T-helper 22 cell (primary cell): ENCODE data around the gene FHOD3.

Experiments used
- DNase-seq: peaks from one replicate; pipeline ENCODE4 v3.0.0-alpha.2; 2020; ENCODE audit warnings: low read depth

FHOD3 gene

DNA sequence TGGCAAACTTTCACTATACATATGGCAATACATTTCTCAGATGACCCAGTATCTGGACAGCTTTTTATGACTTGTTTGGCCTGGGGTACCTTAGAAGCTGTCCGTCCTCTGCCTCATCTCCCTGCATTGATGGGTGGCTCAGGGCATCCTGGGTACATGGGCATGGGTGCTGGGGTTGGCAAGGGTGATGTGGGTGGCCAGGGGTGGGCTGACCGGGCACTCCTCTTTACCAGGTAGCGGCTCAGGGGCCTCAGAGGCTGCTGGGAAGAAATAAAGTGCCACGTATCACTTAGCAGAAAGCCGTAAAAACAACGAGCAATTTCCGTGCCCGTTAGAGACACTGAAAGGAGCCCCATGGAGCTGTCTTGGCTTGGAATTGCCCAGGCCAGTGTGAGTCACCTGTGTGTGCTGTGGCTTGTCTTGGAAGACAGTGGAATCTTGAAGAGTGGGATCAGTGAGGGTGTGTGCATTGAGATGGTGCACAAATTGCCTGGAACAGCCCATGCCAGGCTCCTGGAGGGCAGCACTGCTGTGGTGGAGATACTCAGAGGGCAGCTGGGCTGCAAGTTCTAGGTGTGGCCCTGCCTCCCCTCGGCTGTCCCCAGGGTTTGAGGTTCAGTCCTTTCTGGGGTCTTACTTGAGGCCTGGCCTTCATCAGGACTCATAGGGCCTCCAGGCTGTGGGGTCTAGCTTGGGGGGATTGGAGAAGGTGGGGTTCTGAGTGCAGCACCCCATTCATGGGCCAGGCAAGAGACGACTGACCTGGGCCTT, 88.8 kb downstream of the FHOD3 start:
- DNase-seq: no peak

DNA sequence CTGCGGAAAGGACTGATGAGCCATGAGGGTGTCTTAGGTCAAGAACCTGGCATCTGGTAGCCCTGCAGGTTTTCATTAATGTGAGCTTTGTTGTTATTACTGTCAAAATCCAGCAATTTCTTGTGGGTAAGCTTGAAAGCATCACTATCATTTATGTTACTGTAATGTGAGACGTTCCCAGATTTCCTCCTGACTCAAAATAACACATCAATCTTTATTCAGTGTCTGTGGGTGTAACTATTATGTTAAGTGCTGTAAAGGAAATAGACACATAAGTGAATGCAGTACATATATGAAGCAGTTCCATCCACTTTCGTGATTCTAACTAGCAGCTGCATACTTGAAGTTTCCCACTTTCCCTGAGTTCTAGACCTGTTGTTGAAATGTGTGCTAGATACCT, 89.8 kb downstream of the FHOD3 start:
- no peak for DNase-seq

DNA sequence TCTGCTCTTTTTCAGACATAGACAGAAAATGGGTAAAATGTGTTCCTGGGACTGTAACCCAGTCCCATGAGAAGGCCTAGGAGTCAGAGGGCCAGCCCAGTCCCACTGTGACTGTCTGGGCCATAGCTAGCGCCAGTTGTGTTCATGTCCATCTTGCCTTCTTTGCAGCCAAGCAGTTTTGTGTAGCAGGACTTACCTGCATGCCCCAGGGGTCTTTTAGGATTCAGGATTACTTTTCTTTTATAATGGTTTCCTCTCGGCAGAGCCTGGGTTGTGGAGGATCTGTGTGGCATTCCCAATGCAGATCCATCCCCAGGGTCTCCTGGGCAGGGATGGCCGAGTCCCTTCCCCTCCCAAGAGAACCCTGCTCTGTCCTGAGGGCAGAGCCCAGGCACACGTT, 90.8 kb downstream of the FHOD3 start:
- DNase-seq: no peak

DNA sequence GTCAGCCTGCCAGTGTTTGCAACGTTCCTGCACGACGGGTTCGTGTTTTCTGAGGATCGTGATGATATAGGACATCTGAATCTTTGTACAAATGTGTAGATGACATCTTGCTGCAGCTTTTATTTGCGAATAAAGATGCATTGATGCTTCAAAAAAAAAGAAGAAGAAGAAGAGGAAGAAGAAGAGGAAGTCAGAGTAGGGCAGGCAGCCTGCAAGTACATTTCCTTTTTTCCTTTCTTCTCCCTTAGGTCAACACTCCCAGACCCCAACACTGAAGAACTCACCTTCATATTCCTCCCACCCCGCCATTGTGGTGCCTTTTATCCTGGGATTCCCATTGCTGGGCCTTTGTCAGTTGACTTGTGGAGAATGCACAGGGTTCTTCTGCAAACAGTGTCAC, 91.5 kb downstream of the FHOD3 start:
- no peak for DNase-seq

DNA sequence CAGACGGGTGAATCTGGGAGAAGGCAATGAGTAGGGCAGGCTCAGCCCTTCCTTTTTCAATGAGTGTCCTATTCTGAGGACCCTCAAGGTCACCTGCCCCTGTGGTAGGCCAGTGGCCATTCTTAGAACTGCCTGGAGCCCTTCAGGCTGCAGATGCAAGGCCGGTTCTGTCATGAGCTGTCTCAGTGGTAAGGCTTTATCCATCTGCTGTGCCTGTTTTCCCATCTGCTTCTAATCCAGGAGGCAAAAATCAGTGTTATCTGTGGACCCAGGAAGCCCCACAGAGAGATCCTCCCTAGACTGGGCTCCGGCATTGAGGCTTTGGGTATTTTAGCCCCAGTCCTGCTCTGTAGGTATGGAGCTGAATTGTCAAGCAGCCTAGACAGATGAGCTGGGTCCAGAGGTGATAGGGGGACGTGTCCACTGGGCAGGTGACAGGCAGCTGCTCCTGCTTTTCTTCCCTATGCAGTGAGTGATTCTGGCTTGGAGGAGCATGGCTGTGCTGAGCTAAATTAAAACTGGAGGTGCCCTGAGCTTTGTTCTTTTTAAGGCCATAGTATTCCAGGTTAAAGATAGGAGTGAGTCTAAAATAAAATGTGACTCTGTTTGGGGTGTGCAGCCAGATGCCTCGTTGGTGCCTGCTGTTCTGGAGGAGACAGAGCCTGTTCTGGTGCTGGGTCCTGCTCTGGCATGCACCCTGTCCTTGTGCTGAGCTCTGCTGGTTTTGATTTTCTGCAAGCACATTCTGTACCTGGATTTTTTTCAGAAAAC, 92.5 kb downstream of the FHOD3 start:
- no peak for DNase-seq

DNA sequence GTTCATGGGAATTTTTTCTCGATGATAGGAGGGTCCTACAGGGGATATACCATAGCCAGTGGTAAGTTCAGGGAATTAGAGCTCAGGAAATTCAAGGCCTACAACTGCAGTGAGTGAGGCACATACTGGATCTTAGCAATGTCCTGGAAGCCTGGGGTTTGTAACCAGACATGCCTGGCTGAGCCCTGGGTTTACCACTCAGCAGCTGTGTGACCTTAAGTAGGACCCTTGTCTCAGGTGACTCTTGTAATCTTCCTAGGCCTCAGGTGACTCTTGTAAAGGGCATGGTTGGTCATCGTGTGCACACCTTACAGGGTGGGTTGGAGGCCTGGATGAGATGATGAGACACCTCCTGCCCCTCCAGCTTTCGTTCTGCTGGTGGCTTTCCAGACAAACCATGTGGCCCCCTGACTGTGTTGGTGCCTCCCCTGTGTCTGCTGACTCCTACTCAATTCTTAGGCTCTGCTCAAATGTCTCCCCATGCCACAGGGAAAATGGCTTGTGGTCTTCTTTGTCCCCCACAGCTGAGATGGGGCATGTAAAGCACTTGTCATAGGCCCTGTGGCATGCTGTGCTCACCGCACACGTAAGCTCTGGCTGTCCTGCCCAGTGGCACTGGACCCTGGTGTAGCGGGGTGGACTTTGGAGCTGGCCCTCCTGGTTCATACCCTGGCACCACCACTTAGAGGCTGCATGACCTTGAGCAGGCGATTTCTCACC, 94.1 kb downstream of the FHOD3 start:
- DNase-seq: no peak

DNA sequence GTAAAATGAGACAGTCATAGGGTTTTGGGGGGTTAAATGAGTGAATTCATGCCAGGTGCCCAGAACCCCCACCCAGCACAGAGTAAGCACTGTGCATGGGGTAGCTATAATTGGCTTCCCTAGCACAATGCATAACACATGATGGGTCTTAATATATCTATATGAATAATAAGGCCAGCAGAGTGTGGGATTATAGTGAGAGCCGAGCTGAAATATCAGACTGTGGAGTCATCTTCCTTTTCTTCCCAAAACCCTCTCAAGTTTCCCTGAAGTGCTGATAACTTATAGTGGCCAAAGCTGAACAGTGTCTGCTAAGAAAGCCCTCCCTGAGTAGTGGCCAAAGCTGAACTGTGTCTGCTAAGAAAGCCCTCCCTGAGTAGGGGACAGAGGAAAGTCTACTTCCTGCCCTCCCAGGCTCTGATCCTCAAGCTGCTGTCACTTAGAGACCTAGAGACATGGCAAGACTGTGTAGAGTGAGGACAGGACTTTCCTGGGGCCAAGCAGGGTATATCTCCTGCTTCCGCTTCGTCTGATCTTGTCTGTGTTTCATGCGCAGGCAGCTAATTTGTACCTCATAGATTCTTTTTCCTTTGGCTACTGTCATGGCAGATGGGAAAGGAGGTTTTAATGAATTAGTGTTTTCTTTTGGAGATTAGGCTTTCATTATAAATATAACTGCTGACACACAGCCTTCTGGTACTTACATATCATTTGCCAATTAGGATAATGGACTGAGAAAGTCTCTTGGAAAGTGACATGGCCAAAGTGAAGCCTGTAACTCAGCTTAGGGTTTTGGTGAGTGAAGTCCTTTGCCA, 94.9 kb downstream of the FHOD3 start:
- DNase-seq: no peak

DNA sequence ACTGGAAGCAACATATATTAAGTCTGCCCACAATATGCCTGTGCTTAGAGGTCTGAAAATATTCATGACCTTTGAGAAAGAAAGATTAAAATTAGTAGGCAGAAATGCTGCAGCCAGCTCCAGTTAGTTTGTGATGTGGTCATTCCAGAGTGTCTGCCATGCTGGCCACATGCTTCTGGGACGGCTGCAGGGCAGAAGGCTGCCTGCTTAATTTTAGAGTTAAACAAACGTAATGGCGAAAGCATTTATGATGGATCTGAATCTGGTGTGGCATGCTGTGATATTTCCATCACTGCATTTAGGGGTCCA, 95.4 kb downstream of the FHOD3 start:
- DNase-seq: no peak

DNA sequence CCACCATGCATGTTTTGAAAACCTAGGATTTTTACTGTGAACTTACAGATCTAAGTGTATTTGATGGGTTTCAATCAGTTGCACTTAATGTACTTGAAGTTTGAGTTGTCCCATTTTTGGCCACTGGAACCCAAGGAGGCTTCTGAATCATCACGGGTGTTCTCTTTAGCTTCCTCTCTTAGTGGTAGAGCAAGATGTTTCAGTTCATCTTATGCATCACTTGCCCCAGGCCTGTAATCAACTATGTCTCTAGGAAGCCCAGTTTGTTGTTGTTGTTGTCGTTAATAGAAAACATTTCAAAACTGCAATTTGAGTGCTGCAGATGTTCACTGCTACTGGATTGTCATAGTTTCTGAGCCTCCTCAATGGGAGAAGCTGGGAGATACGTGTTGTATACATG, 97.0 kb downstream of the FHOD3 start:
- DNase-seq: no peak

DNA sequence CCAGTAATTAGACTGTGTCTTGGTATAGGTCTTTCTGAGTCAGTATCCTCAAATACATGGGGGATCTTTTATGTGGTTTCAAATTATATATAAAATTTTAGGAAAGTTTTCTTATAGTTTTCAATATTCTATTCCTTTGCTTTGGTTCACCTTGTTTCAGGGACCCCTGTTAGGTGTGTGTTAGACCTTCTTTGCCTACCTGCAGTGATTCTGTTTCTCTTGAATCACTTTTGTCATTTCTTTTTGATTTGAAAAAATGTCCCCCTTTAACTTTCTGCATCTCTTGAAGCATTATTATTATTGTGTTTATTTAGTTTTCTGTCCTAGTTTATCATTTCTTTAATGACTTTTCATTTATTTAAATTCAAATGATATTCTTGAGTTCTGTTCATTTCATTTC, 98.7 kb downstream of the FHOD3 start:
- DNase-seq: no peak

DNA sequence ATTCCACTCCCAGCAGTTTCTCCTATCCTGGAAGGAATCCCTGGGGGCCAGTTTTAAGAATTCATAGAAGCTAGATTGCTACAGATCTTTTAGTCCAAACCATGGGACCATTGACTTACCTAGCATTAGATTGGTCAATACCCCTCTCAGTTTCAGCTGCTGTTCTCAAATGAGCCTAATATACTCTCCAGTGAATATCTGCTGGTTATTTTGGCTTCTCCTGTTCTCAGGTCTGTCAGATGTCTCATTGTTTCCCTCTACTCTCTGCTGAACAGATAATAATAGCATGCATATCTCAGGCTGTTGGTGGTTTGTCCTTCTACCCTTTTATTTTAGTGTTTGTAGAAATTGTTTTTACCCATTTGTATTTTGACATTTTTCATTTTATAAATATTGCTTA, 99.5 kb downstream of the FHOD3 start:
- DNase-seq: no peak

DNA sequence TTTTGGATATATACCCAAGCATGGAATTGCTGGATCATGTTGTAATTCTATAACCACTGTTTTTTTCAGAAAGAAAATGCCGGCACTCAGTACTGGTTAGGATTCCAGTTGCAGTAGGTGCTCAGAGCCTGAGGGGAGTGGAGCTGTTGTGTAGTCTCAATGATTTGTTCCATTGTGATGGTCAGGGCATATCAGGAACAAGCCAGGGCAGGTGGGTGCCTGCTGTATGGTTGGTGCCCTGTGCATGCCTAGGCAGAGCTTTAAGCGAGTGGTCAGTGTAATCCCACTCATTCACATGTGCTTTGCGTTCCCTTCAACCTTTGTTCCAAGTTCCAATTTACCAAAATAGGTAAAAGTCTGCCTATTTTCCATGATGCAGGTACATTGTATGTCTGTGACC, 100.9 kb downstream of the FHOD3 start:
- DNase-seq: no peak

DNA sequence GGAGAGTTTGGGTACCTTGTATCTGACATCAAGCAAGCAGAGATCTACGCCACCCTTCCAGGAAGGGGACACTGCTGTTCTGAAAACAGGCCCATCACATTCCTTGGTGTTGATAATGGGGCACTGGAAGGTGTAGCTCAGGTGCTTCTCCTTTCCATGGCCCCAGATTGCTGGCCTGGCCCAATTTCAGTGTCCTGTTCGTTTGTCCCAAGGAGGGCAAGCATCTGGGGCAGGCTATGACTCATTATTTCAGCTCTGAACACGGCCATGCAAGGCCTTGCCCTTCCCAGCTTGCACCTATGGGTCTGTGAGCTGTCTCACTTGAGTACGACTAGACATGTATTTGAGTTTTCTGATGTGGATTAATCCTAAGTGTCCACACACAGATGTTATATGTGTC, 101.5 kb downstream of the FHOD3 start:
- no peak for DNase-seq

DNA sequence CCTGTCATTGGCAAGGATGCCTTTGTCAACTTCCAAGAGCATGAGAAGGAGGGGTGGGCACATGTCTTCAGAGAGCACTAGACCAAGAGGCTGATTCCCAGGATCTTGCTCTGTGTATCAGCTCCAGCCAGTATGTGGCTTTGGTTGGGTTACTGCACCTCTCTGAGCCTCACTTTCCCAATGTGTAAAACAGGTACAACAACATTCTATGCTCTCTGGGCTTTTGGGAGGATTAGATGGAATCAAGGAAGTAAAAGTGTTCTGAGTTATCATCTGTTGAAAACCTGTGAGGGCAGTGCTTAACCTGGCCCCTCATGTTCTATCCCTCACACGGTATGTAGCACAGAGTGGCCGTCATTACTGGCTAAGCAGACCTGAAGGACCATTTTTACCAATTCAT, 103.9 kb downstream of the FHOD3 start:
- DNase-seq: no peak

DNA sequence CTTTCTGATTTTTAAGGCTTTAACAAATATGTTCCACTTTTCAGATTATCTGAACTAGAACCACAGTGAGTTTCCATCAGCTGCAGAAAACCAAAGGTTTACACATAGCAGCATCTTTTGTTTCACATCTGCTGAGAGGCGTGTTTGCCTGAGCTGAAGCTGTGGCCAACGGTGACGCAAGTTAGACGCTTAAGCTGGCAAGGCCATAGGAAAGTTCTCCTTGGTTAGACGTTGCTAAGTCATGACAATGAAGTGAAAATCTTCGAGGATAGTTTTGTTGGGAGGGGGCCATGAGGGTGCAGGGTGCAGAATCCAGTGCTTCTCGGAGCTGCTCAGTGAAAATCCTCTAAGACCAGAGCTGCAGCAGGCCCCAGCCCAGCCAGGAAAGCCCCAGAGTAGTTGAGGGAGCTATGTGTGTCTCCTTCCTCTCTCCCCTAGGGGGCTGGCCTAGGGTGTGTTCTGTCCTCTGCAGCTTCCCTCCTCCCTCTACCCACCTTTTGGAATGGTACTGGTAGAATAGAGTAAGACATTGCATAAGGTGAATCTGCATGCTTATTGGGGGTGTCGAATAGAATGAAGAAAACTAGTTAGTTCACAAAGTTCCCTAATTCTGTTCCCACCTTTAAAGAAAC, 105.4 kb downstream of the FHOD3 start:
- DNase-seq: no peak

DNA sequence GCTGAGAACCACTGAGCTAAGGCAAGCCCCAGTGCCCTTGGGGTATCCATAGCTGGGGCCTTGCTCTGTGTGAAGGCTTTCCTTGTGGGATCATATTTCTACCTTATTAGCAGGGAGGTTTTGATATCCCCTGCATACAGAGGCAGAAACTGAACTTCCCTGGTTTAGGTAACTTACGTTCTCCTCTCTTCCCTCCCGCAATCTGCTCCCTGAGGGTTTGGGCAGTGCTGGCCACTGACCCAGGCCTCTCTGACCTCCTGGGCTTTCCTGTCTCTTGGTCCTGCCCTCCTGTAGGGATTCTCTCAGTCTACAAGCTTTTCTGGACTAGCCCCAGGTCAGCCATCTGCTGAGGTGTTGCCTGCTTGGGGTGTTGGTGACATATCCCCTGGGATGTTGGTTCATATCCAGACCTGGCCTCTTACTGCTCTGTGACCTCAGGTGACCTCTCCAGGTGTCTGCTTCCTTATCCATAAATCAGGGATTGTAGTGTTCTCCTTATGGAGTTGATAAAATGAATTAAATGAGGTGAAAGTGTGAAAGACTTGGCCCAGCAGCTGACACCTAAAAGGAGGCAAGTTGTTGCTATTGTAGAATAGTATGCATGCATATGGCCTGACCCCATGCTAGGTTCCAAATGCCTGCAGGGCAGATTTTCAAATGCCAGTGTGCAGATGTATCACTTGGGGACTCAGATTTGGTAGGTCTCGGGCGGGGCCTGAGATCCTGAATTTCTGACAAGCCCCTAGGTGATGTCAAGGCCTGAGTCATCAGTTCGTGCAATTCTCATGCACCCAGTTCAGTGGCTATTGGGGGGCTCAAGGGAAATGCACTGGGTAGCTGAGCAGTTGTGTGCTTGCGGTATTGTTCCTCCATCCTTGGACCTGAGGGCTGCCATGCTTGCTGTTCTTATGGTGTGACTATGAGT, 106.6 kb downstream of the FHOD3 start:
- no peak for DNase-seq

DNA sequence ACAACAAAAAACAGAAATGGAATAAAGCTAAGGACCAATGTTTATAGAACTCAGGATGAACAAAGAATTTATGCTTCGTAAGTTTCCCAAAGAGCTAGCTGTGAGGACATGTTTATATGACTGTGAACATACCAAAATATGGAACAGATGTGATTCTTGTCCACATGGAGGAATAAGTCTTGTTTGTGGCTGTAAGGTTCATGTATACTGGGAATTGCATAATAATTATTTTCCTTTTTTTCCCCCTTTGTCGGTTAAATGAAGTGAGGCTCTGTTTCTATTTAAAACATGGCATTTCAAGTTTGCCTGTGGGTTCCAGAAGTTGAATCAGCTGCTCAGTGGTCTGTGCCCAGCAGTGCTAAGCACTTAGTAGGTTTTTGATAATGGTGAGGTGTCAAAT, 108.1 kb downstream of the FHOD3 start:
- DNase-seq: no peak

DNA sequence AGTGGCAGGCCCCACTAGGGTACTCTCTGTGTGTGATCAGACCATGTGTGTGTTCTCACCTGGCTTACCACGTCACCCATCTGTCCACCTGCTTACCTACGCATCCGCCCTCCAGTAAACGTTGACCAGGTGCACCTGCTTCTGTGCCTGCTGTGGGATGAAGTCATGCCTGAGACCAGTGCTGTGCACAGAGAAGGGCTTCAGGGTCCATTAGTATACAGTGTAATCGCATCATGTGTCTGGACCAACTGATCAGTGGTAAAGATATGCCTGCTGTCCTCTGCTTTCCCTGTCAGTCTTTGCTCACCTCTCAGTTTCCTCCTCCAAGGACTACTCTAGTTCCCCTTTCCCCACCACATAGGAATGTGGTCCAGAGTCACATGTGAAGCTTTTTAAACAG, 109.3 kb downstream of the FHOD3 start:
- no peak for DNase-seq

DNA sequence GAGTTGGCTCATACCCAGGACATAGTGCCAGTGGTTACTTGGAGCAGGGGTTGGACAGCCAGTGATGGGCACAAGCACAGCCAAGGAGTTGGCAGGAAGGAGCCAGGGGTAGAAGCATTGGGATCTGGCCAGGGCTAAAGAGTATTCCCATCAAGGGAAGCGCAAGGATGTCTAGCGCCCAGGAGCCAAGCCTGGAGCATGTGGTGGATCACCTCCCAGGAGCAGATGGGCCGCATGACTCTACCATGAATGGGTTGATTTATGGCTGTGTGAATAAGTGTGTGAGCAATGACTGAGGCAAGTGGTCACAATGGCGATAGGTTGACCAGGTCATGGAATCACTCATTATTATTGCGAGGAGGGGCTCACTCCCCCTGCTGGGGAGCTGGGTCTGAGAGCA, 111.1 kb downstream of the FHOD3 start:
- no peak for DNase-seq

DNA sequence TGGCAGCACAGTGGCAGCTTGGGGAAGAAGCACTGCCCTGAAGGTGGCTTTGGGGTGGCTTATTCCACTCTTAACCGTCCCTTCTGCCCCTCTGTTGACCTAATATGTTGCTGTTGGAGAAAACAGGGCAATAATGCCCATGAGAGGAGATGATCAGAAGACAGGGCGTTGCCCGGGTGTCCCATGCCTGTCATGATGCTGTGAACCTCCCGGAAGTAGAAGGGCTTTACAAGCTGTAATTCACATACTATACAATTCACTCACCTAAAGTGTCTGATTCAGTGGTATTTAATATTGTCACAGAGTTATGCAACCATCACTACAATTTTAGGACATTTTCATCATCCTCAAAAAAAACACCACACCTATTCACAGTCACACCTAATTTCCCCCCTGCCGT, 112.3 kb downstream of the FHOD3 start:
- no peak for DNase-seq

DNA sequence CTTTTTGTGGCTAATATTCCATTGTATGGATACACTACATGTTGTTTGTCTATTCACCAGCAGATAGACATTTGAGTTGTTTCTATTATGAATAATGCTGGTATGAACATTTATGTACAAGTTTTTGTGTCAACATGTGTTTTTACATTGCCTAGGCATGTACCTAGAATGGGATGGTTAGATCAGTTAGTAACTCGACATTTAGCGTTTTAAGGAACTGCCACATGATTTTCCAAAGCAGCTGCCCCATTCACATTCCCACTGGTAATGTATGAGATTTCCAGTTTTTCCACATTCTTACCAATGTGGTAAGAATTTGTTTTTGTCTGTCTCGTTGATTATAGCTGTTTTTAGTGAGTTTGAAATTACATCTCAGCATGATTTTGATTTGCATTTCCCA, 112.8 kb downstream of the FHOD3 start:
- DNase-seq: no peak
